Stimulated activated CD8-positive, alpha-beta memory T cell treated with anti-CD3 and anti-CD28 coated beads, Interleukin-15, amount 100 ng/mL, for 24 hours (primary cell): Measurements from ENCODE around the gene PTGR2.
"Not testable (repeated sequence)": the region's sequence is repeated elsewhere in the genome, so short reads cannot be mapped to it uniquely, and the experiment has no call there.

Experiments
- DNase-seq: peaks from one replicate; pipeline ENCODE4 v3.0.0-alpha.2; 2020; ENCODE audit warnings: low read depth

The PTGR2 gene

DNA sequence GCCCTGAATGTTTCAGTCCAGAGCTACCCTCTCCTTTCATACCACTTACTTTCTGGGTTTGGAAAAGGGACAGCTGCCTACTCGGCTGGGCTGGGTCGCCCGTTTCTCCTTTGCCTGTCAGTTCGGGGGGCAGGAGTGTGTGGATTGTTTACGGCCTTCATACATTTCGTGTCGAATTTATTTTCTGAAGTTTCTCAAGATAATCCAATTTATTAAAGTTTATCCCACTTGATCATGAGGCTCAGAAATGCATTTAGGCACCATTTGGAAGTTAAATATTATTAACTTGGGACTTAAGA lies 35.6 kb downstream of the PTGR2 start:
- no peak for DNase-seq

DNA sequence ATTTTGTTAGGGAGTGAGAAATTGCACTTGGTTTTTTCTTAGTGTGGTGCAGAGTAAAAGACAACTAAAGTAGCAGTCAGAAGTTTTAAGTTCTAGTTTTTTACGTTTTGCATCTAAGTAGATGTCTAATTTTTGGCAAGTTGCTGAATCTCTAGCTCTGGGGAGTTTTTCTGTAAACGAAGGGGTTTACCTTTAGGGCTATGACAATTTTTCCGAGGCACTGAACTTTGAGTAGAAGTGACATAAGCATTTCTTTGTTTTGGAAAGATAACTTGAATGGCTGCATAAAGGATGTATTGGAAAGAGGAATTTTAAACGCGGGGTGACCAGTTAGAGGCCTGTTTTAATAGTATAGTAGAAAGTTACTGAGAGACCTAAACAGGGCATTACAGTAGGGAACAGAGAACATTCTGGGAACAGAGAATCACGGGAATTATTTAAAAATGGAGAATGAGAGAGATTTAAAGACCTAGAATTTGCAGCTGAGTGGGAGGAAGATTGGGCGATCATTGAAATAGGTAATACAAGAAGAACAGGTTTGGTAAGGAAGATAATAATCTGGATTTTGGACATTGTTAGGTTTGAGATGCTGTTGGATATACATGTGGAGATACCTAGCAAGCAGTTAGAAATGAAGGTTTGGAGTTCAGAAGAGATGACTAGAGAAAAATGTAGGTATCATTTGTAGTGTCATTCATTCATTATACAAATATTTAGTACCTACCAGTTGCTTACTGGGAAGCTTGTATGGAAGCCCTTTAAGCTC lies 36.2 kb downstream of the PTGR2 start:
- DNase-seq, result no peak

DNA sequence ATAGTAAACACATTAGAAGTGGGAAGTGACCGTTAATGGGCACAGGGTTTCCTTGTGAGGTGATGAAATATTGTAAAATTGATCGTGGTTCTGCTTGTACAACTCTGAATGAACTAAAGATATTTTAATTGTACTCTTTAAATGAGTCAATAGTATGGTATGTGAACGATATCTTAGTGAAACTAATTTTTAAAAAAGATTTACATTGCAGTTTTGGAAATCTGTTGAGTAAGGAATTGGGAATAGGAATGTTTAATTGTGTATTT lies 36.8 kb downstream of the PTGR2 start:
- DNase-seq, result no peak

GRCh38 chr14:73888971-73889370 lies 37.3 kb downstream of the PTGR2 start:
- DNase-seq, result no peak

- no peak for DNase-seq
Measured at GRCh38 chr14:73889376-73889775, 37.7 kb downstream of the PTGR2 start.

GRCh38 chr14:73894180-73894687 lies 42.6 kb downstream of the PTGR2 start:
- DNase-seq, result not testable (repeated sequence)

DNA sequence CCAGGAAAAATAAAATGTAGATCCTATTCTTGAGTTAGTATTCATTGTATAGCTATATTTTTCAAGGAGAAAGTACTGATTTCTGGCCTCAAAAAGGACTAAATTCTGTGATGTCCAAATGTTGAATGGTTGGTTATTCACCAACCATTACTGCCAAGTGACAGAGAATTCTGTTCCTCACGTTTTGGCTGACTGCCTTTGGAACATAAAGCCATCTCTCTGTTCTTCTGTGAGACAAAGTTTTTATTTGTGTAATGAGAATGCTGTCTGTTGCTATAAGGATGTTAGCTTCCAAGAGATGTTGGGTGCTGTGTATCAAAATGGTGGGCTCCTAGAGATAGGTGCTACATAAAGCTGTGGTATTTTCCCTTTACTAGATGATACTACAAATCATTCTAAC lies 44.3 kb downstream of the PTGR2 start:
- DNase-seq, result no peak

GRCh38 chr14:73896521-73896920 lies 44.9 kb downstream of the PTGR2 start:
- no peak for DNase-seq

- DNase-seq, result no peak
Measured at GRCh38 chr14:73903028-73903427, 51.4 kb downstream of the PTGR2 start.

DNA sequence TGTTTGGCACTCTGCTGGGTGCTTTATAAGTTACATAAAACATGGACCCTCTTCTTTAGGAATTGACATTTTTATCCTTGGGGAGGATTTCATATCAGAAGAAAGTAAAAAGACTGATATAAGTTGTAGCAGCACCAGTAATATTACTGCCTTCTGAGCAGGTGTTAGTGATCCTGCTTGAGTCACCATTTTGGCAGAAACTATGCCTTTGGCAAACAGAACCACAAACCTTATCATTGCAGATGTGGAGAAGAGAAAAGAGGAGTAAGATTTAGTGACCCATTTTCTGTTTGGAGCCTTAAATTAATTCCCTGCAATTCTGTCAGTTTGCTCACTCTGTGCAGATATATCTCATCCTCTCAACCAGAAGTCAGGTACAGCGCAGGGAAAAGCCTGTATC lies 58.0 kb downstream of the PTGR2 start:
- DNase-seq, result no peak

DNA sequence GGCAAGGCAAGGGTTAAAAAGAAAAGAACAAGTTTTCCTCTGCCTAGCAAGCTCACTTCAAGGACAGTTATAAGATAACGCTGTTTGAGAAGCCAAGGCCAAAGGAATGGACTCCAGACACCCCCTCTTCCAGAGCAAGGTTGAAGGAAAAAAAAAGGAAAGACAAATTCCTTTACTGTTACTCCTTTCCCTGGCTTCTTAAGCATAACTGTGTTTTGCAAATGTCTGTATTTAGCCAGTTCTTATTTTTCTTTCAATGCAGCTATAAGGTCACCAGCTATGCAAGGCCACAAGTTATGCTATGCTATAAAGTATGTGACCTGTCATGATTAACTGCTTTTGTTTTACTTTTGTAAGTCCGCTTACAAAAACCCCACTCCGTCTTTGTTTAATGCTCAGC lies 61.6 kb downstream of the PTGR2 start:
- DNase-seq, result no peak

- no peak for DNase-seq
Measured at GRCh38 chr14:73916324-73916723, 64.7 kb downstream of the PTGR2 start.

- DNase-seq, result not testable (repeated sequence)
Measured at GRCh38 chr14:73919457-73919856, 67.8 kb downstream of the PTGR2 start.

DNA sequence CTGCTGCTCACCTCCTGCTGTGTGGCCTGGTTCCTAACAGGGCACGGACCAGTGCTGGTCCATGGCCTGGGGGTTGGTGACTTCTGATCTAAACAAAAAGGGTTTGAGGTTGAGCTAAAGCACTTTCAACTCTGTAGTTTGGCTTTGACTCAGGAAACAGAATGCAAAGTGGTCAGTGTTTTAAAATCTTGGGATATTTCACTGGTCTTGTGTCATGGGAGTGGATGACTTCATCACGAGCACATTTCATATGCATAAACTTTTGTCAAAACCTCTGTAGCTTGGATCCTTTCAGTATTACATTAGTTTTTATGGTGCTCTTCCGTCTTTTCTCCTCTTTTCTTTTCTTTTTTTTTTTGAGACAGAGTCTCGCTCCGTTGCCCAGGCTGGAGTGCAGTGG lies 72.7 kb downstream of the PTGR2 start:
- DNase-seq, result no peak
